HS-5 (cell line): ENCODE results near the gene EFNA5.
A peak's percentile ranks its signal among the peaks of the same experiment; 100 is the strongest.

Experiments
- DNase-seq: peaks from one replicate; pipeline ENCODE4 v3.0.0-alpha.2; 2012; ENCODE audit warnings: low read depth

The EFNA5 gene

GRCh38 chr5:107602896-107603295 lies 67.8 kb downstream of the EFNA5 start:
- no peak for DNase-seq

DNA sequence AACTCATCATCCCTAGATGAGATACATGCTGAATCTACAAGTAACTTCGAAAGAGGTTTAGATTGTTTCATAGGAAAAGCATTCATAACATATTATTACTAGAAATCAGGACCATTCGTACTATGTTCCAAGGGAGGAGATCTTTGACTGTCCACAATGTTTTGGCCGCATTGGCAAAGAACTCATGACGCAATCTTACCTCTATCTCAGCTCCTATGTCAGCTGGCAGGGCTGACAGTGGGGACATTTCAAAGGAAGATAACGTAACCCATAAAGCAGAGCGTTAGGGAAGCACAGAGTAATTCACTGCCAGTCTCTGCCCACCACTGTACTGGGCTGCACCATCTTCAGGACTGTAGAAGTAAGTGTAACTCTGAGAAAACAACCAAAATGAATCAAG lies 69.7 kb downstream of the EFNA5 start:
- DNase-seq: no peak

- no peak for DNase-seq
Measured at GRCh38 chr5:107598958-107599357, 71.8 kb downstream of the EFNA5 start.

- DNase-seq: no peak
Measured at GRCh38 chr5:107597803-107598202, 72.9 kb downstream of the EFNA5 start.

DNA sequence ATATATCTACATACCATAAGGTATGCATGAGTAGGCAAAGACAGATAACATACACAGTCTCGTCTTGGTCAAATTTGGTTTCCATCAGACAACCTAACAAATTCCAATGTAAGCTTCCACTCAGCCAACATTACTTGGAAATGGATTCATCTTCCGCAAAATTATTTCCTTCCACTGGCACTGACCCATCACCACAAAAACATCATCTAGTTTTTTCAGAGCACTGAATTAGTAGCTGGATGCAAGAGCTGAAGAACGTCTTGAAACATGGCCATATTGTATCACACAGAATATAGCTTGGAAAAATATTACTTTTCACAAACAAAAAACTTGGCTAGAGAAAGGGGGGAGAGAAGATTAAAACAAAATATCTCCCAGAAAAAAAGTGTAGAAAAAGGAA lies 73.5 kb downstream of the EFNA5 start:
- no peak for DNase-seq

DNA sequence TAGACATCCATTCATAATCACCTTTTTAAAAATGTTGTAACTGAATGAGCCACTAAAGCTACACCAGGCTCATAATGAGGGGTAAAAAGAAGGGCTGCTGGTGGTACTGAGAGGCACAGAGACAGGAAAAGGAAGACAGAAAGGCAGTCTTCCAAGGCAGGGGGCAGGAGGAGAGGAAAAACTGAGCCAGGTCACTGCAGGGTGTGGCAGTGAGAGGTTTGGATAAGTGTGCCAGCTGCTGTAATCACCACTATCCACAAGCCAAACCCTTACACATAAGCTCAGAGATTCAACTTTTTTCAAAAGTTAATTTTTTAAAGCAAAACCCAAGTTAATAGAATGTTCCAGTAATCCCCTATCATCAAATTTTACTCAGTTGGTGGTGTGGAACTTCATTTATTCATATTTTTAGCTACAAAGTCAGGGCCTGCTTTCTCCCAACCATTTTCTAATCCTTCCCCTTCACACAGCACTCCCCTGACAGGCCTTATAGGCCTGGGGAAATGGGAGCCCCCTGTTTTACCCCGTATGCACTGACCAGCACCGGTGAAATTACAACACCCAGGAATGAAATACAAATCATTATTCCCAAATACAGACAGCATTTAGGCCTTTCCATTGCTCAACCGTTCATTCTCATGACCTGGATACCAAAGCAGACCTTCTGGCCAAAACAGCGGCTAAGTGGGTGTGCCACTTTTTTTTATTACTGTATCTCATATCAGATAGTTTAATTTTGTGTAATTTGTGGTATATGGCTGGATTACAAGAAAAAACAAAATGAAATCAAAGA lies 76.3 kb downstream of the EFNA5 start:
- DNase-seq: no peak

DNA sequence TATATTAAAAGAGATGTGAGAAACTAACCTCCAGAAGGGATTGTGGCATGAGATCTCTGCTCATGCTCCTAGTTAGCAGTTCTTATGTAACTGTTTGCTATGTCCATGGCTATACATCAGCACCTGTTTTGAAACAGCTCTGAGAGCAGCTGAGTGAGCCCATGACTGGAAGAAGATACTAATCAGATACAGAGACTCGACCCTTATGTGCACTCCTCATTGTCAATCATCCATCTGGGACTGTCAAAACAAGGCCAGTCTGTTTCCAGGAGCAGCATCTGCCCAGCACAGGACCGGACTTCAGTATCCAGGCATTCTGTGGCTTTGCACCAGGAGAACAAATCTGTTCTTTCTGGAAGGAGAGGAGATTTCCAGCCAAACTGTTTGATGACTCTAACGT lies 77.7 kb downstream of the EFNA5 start:
- no peak for DNase-seq

- no peak for DNase-seq
Measured at GRCh38 chr5:107592515-107592914, 78.2 kb downstream of the EFNA5 start.

DNA sequence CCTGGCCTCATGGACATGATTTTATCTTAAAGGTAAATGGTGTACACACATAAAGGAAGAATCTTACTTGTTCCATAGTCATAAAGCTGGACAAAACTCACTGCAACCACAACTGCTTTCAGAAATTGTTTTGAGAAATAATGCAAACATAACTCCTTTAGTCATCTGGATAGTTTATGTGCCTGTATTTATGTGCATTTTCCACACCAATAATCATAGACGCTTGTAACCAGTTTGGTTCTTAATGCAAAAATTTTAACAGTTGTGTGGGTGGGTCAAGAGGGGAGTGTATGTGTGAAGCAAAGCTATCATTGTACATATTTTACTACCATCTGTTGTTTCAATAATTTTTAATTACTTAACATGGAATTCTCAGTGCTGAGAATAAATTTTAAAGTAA lies 80.1 kb downstream of the EFNA5 start:
- no peak for DNase-seq

GRCh38 chr5:107589520-107590193 lies 81.1 kb downstream of the EFNA5 start:
- no peak for DNase-seq

DNA sequence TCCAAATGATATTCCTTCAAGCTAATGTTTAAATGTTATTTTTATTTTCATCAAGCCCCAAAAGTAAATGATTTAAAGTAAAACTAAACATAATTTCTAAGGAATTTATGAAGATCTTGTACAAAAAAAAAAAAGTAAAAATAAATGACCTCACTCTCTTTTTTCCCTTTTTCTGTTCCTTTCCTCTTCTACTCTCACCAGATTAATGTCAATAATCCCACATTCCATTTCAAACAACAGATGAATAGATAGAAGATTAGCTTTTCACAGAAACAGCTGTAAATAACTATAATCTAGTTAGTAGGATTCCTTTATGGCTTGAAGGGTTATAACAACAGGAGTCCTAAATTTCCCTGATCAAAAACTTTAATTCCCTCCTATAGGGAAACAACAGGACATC lies 88.1 kb downstream of the EFNA5 start:
- DNase-seq: no peak

DNA sequence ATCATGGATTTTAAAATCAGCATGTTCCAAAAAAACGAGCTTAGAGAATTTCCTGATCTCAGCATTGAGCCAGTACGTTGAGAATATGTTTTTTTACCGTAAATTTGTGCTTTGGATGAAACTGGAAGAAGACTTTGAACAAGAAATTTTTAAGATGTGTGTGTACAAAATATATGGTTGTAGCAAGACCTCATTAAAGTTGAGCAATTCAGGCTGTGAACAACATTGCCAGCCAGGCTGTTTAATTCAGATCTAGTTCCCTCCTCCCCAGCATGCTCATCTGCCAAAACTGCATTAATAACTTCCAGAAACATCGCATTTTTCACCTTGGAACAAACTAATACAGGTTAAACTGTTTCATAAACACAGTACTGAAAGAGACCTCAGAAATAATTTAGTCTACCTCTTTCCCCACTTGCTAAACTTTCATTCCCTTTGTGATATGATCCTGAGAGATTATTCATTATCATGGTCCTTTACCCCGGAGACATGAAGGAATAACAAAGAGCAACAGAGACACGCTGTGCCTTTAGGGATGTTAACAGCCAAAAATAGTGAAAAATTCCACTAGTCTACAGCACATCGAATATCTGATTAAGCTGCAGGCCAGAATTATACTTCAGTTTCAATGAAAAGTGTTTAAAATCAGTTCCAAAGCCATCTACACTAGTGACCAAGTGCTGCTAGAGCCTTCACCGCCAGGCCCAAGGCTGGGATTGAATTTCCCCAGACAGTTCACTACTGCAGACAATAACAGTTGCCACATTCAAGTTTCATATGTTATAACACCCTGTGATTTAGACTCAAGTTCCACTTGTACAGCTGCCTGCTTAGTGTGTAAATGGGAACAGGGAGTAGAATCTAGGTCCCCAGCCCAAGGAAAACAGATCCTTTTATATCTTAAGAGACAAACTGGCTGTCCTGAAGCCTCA lies 89.6 kb downstream of the EFNA5 start:
- DNase-seq: no peak

- no peak for DNase-seq
Measured at GRCh38 chr5:107578051-107578635, 92.6 kb downstream of the EFNA5 start.

- no peak for DNase-seq
Measured at GRCh38 chr5:107577394-107577950, 93.3 kb downstream of the EFNA5 start.

- no peak for DNase-seq
Measured at GRCh38 chr5:107576736-107577393, 93.9 kb downstream of the EFNA5 start.

- DNase-seq: no peak
Measured at GRCh38 chr5:107576155-107576554, 94.6 kb downstream of the EFNA5 start.

GRCh38 chr5:107574287-107574686 lies 96.5 kb downstream of the EFNA5 start:
- DNase-seq: no peak

DNA sequence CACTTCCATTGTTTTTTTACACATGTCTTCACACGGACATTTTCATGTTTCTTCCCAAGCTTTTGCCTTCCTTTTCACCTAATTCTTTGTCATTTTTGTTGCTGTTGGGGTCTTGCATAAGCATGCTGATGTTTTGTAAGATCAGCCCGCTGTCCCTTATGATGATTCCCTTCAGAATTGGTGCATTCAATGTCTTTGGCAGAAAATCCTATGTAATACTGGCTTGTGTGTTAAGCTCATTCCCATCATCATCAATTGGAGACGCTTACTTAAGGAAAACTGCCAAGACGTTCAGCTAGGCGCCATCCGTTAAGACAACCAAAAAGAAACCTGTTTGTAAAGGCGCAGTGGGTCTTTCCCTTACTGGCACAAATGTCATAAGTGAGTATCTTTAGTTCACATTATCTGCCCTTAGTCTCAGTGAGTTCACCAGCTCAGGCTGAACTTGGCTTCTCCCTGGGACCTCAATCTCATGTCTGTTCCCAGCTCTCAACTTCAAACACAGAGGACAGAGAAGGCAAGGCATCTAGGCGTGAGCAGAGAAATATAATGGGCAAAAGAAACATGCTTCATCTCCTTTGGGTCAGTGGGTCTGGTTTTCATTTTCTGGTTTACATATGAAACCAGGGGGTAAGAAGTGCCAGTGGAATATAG lies 97.9 kb downstream of the EFNA5 start:
- no peak for DNase-seq

DNA sequence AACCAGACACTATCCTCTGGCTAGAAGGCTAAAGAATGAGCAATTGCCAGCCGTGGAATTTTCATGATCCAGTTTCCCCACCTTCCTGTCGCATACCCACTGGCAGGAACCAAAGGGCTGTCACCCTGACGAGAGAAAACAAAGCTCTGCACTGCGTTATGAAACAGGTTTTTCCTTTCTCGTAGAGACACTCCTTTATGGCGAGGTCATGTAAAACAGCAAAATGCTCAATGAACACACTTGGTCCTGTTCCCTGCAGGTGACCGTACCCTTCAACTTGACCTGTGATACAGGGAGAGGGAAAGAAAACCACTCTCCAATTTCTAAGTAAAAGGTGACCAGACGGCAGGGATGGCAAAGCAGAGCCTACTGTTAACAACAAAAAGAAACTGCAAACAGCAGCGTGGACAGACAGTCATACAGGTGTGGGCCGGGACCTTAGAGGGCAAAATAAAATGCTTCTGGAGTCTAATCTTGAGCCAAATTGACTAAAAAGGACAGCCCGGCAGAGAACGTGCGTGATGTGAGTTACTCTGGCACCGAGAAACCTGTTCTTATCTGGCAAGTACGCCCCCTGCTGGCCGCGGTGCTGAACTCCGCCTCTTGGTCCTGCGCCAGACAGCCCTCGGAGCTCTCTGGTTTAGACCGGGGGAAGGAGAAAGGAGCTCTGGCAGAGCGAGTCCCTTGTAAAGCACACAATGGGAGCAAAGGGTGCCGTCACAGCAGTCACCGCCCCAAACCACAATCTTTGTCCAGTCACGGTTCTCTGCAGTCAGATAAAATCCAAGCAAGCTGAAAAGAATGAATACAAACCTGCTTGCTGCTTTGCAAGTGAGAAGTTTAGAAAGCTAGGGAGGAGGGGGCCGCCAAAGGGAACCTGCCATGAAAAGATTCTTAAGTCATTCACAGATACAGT lies 98.9 kb downstream of the EFNA5 start:
- DNase-seq: peak; percentile 82
